ENCODE results near the gene KLHL10. TPM values are rescaled to one million over a fixed set of nuclear protein-coding genes. Genes with fewer than 3 reads are reported as not detected.

The KLHL10 gene
- total and polyA plus RNA-seq, 2 of the 13 experiments (the other 11 are each of a cell fraction or from before 2014, with no cell fraction given) = 0.04 to 0.08 TPM

DNA sequence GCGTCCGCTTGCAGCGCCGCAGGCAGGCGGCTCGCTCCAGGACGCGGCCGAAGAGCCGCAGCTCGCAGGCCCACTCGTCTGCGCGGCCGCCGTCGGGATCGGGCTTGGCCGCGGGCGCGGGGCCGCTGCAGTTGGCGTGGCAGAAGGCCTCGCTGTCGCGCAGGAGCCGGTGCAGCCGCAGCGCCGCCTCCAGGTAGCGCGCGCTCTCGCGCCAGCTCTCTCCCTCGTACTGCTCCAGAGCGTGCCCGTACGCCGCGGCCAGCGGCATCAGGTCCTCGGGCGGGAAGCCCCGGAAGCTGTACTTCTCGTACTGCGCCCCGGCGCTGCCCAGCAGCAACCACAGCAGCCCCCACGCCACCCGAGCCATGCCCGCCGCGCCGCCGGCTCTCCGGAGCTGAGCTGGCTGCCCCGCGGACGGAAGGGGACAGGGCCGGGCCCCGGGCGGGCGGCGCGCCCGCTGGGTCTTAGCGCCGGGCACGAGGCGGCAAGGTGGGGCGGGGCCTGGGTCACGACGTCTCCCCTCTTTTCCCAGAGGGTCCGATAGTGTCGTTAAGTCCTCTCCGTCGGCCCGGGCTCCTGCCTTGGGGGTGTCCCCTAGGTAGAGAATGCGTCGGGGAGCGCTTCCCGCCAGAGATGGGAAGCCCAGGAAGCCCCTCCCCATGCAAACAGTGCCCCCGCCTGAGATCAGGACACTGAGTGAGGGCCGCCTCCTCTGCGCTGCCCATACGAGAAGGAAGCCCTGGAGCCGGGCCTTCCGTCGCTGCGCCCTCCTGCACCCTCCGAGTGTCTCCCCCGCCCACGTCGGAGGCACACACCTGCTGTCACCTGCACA lies 25.9 kb upstream of the KLHL10 start, which contains the start of gene P3H4 (continued):
- no peak for TF ChIP-seq ZNF605 (CRISPR knock-in tag; IDR thresholded peaks at IDR 0.05)
- TF ChIP-seq NR2F6 (IDR thresholded peaks at IDR 0.05) = no peak
- no peak for TF ChIP-seq NR2F6 (CRISPR knock-in tag; IDR thresholded peaks at IDR 0.05)
- TF ChIP-seq HINFP (CRISPR knock-in tag; IDR thresholded peaks at IDR 0.05; ENCODE audit: low read depth) = peak; percentile 74; the same call in 1 of the 2 replicates
- TF ChIP-seq, protein P1, sequence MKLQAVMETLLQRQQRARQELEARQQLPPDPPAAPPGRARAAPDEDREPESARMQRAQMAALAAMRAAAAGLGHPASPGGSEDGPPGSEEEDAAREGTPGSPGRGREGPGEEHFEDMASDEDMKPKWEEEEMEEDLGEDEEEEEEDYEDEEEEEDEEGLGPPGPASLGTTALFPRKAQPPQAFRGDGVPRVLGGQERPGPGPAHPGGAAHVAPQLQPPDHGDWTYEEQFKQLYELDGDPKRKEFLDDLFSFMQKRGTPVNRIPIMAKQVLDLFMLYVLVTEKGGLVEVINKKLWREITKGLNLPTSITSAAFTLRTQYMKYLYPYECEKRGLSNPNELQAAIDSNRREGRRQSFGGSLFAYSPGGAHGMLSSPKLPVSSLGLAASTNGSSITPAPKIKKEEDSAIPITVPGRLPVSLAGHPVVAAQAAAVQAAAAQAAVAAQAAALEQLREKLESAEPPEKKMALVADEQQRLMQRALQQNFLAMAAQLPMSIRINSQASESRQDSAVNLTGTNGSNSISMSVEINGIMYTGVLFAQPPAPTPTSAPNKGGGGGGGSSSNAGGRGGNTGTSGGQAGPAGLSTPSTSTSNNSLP (IDR thresholded peaks at IDR 0.05; ENCODE audit: low read depth, low read length) = no peak
- TF ChIP-seq DNMT3B (CRISPR knock-in tag; conservative IDR thresholded peaks at IDR 0.05) = no peak
- no peak for TF ChIP-seq ZNF652 (CRISPR knock-in tag; IDR thresholded peaks at IDR 0.05; ENCODE audit: borderline replicate concordance, low read depth)
- TF ChIP-seq ZNF629 (CRISPR knock-in tag; conservative IDR thresholded peaks at IDR 0.05) = peak; percentile 55; the same call in 1 of the 2 replicates
- TF ChIP-seq NFIB (CRISPR knock-in tag; IDR thresholded peaks at IDR 0.05; ENCODE audit: borderline replicate concordance) = no peak
- TF ChIP-seq, protein P2, sequence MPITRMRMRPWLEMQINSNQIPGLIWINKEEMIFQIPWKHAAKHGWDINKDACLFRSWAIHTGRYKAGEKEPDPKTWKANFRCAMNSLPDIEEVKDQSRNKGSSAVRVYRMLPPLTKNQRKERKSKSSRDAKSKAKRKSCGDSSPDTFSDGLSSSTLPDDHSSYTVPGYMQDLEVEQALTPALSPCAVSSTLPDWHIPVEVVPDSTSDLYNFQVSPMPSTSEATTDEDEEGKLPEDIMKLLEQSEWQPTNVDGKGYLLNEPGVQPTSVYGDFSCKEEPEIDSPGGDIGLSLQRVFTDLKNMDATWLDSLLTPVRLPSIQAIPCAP (CRISPR knock-in tag; IDR thresholded peaks at IDR 0.05; ENCODE audit: low read depth) = peak; percentile 53; the same call in 1 of the 2 replicates
- TF ChIP-seq FOSL1 (CRISPR knock-in tag; IDR thresholded peaks at IDR 0.05; ENCODE audit: borderline replicate concordance) = no peak
- peak; percentile 65; the same call in 1 of the 2 replicates for TF ChIP-seq ZNF749 (CRISPR knock-in tag; IDR thresholded peaks at IDR 0.05; ENCODE audit: borderline replicate concordance)
- no peak; the same call in 1 of the 2 replicates for TF ChIP-seq ZSCAN21 (CRISPR knock-in tag; IDR thresholded peaks at IDR 0.05; ENCODE audit: borderline replicate concordance)
- TF ChIP-seq ZNF547 (CRISPR knock-in tag; IDR thresholded peaks at IDR 0.05) = peak; percentile 96; the same call in 1 of the 2 replicates
- peak; percentile 79 for TF ChIP-seq MED8 (CRISPR knock-in tag; IDR thresholded peaks at IDR 0.05; ENCODE audit: insufficient replicate concordance)
- peak; percentile 96 for TF ChIP-seq ZNF883 (CRISPR knock-in tag; IDR thresholded peaks at IDR 0.05; ENCODE audit: not compliant biosample characterization)
- TF ChIP-seq SATB2 (CRISPR knock-in tag; IDR thresholded peaks at IDR 0.05) = peak; percentile 94; the same call in 1 of the 2 replicates
- peak; percentile 91; the same call in 1 of the 2 replicates for TF ChIP-seq EEA1 (CRISPR knock-in tag; IDR thresholded peaks at IDR 0.05; ENCODE audit: borderline replicate concordance)
- TF ChIP-seq SRSF4 (IDR thresholded peaks at IDR 0.05; ENCODE audit: low read depth, low read length, poor library complexity, severe bottlenecking) = no peak
- TF ChIP-seq PATZ1 (CRISPR knock-in tag; IDR thresholded peaks at IDR 0.05) = peak; percentile 86
